ENCODE measurements around the gene PHC2.

GRCh38 chr1:33429856-33430691, 821 bp downstream of the PHC2 start:
- TF ChIP-seq POLR2AphosphoS5 (IDR thresholded peaks at IDR 0.05) (no peak), CTCF (IDR thresholded peaks at IDR 0.05) (no peak), POLR2A (IDR thresholded peaks at IDR 0.05) (no peak), EP300 (IDR thresholded peaks at IDR 0.05) (no peak)
